Measurements from ENCODE around the gene RAB40C.

DNA sequence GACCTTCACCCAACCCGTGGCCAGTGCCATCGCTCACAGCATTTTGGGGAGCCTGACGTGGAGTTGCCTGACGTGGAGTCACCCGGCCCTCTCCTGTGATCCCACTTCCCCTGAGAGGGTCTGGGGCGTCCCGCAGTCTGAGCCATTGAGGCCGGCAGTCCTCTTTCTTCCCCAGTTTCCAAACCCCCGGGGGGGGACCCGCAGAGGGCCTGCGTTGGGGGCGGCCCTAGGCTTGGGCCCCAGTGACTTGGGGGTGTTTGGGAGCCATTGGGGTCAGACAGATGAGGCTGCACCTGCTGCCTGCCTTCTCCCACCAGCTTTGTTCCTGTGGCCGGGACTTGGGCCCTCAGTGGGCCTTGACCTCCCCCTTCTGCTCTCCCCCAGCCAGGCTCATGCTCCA lies 79.8 kb downstream of the RAB40C start:
- TF ChIP-seq, protein P1, sequence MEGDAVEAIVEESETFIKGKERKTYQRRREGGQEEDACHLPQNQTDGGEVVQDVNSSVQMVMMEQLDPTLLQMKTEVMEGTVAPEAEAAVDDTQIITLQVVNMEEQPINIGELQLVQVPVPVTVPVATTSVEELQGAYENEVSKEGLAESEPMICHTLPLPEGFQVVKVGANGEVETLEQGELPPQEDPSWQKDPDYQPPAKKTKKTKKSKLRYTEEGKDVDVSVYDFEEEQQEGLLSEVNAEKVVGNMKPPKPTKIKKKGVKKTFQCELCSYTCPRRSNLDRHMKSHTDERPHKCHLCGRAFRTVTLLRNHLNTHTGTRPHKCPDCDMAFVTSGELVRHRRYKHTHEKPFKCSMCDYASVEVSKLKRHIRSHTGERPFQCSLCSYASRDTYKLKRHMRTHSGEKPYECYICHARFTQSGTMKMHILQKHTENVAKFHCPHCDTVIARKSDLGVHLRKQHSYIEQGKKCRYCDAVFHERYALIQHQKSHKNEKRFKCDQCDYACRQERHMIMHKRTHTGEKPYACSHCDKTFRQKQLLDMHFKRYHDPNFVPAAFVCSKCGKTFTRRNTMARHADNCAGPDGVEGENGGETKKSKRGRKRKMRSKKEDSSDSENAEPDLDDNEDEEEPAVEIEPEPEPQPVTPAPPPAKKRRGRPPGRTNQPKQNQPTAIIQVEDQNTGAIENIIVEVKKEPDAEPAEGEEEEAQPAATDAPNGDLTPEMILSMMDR (IDR thresholded peaks at IDR 0.05): no peak
- TF ChIP-seq EP300 (IDR thresholded peaks at IDR 0.05) (no peak), POLR2AphosphoS5 (IDR thresholded peaks at IDR 0.05) (no peak)
